Subcutaneous abdominal adipose tissue (tissue), 5 donors: Measurements from ENCODE around the gene GLIPR2.
"Not testable (repeated sequence)": the region's sequence is repeated elsewhere in the genome, so short reads cannot be mapped to it uniquely, and the experiment has no call there.

Experiments used
- H3K27ac ChIP-seq: one replicate; pipeline ENCODE4 v1.7.0; 2013; ENCODE audit warnings: low read depth, mild to moderate bottlenecking, inconsistent platforms, low read length, moderate library complexity
- H3K27me3 ChIP-seq, 5 donors: one replicate each; pipeline ENCODE4 v1.7.0; 2013; ENCODE audit warnings: low read length in 5 of 5, inconsistent platforms in 1 of 5; ENCODE audit not compliant: control insufficient read depth in 5 of 5, insufficient read depth in 4 of 5
- H3K36me3 ChIP-seq, 5 donors: one replicate each; pipeline ENCODE4 v1.7.0; 2013; ENCODE audit warnings: low read length in 5 of 5; ENCODE audit not compliant: control insufficient read depth in 5 of 5, insufficient read depth in 5 of 5
- H3K4me1 ChIP-seq, 5 donors: one replicate each; pipeline ENCODE4 v1.7.0; 2013; ENCODE audit warnings: low read length in 5 of 5, mild to moderate bottlenecking in 3 of 5, moderate library complexity in 1 of 5; ENCODE audit not compliant: control insufficient read depth in 5 of 5, insufficient read depth in 5 of 5
- H3K4me3 ChIP-seq, 5 donors: one replicate each; pipeline ENCODE4 v1.7.0; 2013; ENCODE audit warnings: low read length in 5 of 5, low read depth in 1 of 5
- H3K9ac ChIP-seq, 5 donors: one replicate each; pipeline ENCODE4 v1.7.0; 2013; ENCODE audit warnings: low read length in 5 of 5, mild to moderate bottlenecking in 4 of 5, moderate library complexity in 3 of 5
- H3K9me3 ChIP-seq, 5 donors: one replicate each; pipeline ENCODE4 v1.7.0; 2013; ENCODE audit warnings: low read length in 5 of 5; ENCODE audit not compliant: control insufficient read depth in 5 of 5
- donor health status: healthy.
- donor health status: healthy.
- donor health status: healthy.
- donor health status: healthy.
- donor health status: healthy.

The GLIPR2 gene

DNA sequence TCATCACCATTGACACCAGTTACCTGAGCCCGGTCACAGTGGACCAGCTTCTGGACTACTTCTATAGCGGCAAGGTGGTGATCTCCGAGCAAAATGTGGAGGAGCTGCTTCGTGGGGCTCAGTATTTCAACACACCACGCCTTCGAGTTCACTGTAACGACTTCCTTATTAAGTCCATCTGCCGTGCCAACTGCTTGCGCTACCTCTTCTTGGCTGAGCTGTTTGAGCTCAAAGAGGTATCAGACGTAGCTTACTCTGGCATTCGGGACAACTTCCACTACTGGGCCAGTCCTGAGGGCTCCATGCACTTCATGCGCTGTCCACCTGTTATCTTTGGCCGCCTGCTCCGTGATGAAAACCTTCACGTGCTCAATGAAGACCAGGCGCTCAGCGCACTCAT is 33.2 kb downstream of the GLIPR2 start:
- Histone ChIP-seq H3K27me3 (no peaks in the 10 kb centered on the region), H3K9ac (no peak overlapping the region), H3K4me1 (peaks cover 0 to 19% (median 6%) of the 10 kb centered on the region in 5 donors), H3K9me3 (no peaks in the 10 kb centered on the region), H3K27ac (no peak overlapping the region), H3K36me3 (no peaks in the 10 kb centered on the region), H3K4me3 (no peak overlapping the region)

DNA sequence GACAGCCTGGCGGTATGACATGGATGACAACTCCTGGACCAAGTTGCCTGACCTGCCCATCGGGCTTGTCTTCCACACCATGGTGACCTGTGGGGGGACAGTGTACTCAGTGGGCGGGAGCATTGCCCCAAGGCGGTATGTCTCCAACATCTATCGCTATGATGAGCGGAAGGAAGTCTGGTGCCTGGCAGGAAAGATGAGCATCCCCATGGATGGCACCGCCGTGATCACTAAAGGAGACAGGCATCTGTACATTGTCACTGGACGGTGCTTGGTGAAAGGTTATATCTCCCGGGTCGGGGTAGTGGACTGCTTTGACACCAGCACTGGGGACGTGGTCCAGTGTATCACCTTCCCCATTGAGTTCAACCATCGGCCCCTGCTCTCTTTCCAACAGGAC is 34.0 kb downstream of the GLIPR2 start:
- no peak overlapping the region for H3K9ac ChIP-seq
- no peak overlapping the region for H3K4me3 ChIP-seq
- no peaks in the 10 kb centered on the region for H3K36me3 ChIP-seq
- no peaks in the 10 kb centered on the region for H3K27me3 ChIP-seq
- no peak overlapping the region for H3K27ac ChIP-seq
- H3K4me1 ChIP-seq: peaks cover 0 to 13% (median 4%) of the 10 kb centered on the region in 5 donors
- no peaks in the 10 kb centered on the region for H3K9me3 ChIP-seq

DNA sequence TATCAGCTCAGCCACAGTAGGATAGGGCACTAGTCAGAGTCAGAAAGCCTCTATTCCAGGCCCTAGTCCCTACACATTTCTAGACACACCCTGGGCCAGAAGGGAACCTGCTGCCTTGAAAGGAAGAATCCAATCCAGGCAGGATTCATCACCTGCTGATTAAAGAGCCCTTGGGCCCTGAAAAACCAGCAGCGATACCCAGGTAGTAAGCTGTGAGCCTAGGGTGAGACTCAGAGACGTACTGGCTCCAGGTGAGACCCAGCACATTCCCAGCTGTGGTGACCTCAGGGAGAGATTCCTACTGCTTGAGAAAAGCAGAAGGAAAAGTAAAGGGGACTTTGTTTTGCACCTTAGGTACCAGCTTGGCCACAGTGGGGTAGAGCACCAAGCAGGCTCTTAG is 37.3 kb downstream of the GLIPR2 start:
- H3K9me3 ChIP-seq: no peaks in the 10 kb centered on the region
- no peaks in the 10 kb centered on the region for H3K36me3 ChIP-seq
- H3K27me3 ChIP-seq: no peaks in the 10 kb centered on the region
- H3K4me1 ChIP-seq: no peaks in the 10 kb centered on the region
- no peak overlapping the region for H3K9ac ChIP-seq
- H3K4me3 ChIP-seq: no peak overlapping the region
- no peak overlapping the region for H3K27ac ChIP-seq

DNA sequence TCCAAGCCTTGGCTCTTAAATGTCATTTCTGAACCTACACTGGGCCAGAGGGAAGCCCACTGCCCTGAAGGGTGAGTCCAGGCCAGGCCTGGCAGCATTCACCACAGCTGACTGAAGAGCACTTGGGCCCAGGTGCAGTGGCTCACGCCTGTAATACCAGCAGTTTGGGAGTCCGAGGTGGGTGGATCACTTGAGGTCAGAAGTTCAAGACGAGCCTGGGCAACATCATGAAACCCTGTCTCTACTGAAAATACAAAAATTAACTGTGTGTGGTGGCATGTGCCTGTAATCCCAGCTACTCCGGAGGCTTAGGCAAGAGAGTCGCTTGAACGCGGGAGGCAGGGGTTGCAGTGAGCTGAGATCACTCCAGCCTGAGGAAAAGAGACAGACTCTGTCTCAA is 37.7 kb downstream of the GLIPR2 start:
- Histone ChIP-seq H3K27ac (no peak overlapping the region), H3K27me3 (no peaks in the 10 kb centered on the region), H3K9ac (no peak overlapping the region), H3K4me1 (no peaks in the 10 kb centered on the region), H3K9me3 (no peaks in the 10 kb centered on the region), H3K4me3 (no peak overlapping the region), H3K36me3 (no peaks in the 10 kb centered on the region)

DNA sequence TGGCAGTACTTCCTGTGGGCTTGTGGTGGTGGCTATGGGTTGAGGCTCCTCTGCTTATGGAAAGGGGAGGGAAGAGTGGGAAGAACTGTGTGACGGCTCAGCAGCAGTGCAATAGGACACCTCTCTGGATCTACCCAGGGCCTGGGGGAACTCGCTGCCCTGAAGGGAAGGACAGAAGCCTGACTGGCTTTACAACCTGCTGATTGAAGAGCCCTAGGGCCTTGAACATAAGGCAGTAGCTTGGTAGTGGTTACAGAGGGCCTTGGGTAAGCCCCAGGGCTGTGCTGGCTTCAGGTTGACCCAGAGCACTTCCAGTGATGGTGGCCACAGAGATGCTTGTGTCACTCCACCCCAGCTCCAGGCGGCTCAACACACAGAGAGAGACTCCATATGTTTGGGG is 38.2 kb downstream of the GLIPR2 start:
- no peaks in the 10 kb centered on the region for H3K4me1 ChIP-seq
- no peak overlapping the region for H3K4me3 ChIP-seq
- peak overlapping the region in 1 of 5 donors; percentile 25 for H3K9ac ChIP-seq
- no peaks in the 10 kb centered on the region for H3K27me3 ChIP-seq
- no peaks in the 10 kb centered on the region for H3K9me3 ChIP-seq
- H3K27ac ChIP-seq: no peak overlapping the region
- H3K36me3 ChIP-seq: no peaks in the 10 kb centered on the region

DNA sequence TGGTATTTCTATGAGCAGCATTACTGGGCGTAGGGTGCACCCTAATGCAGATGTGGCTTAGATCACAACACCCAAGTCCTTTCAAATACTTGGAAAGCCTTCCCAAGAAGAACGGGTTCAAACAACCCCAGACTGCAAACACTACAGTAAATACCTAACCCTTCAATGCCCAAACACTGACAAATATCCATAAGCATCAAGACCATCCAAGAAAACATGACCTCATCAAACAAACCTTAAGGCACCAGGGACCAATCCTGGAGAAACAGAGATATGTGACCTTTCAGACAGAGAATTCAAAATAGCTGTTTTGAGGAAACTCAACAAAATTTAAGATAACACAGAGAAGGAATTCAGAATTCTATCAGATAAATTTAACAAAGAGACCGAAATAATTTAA is 38.7 kb downstream of the GLIPR2 start:
- H3K27ac ChIP-seq, H3K36me3 ChIP-seq, H3K9me3 ChIP-seq, H3K4me3 ChIP-seq, H3K9ac ChIP-seq, H3K4me1 ChIP-seq, H3K27me3 ChIP-seq: not testable (repeated sequence)

DNA sequence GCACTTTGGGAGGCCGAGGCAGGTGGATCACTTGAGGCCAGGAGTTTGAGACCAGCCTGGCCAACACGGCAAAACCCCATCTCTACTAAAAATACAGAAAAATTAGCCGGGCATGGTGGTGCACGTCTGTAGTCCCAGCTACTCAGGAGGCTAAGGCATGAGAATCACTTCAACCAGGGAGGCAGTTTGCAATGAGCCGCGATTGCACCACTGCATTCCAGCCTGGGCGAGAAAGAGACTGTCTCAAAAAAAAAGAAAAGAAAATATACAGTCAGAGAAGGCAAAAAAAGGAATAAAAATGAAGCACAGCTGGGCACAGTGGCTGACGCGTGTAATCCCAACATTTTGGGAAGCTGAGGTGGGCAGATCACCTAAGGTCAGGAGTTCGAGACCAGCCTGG is 40.0 kb downstream of the GLIPR2 start:
- H3K4me1 ChIP-seq, H3K9ac ChIP-seq: not testable (repeated sequence)

DNA sequence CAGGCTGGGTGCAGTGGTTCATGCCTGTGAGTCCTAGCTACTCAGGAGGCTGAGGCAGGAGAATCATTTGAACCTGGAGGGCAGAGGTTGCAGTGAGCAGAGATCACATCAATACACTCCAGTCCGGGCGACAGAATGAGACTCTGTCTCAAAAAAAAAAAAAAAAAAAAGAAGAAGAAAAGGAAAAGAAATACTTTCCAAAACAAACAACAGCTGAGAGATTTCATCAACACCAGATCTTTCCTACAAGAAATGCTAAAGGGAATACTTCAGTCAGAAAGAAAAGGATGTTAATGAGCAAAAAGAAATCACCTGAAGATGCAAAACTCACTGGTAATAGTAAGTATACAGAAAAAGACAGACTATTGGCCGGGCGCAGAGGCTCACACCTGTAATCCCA is 41.0 kb downstream of the GLIPR2 start:
- Histone ChIP-seq H3K36me3 (no peaks in the 10 kb centered on the region), H3K27ac (no peak overlapping the region), H3K4me1 (no peaks in the 10 kb centered on the region), H3K4me3 (no peak overlapping the region), H3K9me3 (no peaks in the 10 kb centered on the region), H3K27me3 (no peaks in the 10 kb centered on the region), H3K9ac (no peak overlapping the region)

More for the DNA sequence above, 40.0 kb downstream of the GLIPR2 start:
- not testable (repeated sequence) for H3K27me3 ChIP-seq, H3K27ac ChIP-seq, H3K36me3 ChIP-seq, H3K4me3 ChIP-seq, H3K9me3 ChIP-seq

DNA sequence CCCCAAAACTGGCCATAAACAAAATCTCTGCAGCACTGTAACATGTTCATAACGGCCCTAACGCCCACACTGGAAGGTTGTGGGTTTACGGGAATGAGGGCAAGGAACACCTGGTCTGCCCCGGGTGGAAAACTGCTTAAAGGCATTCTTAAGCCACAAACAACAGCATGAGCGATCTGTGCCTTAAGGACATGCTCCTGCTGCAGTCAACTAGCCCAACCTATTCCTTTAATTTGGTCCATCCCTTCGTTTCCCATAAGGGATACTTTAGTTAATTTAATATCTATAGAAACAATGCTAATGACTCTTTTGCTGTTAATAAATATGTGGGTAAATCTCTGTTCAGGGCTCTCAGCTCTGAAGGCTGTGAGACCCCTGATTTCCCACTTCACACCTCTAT is 43.7 kb downstream of the GLIPR2 start:
- not testable (repeated sequence) for H3K9ac ChIP-seq, H3K4me1 ChIP-seq, H3K4me3 ChIP-seq, H3K36me3 ChIP-seq, H3K9me3 ChIP-seq, H3K27me3 ChIP-seq, H3K27ac ChIP-seq

DNA sequence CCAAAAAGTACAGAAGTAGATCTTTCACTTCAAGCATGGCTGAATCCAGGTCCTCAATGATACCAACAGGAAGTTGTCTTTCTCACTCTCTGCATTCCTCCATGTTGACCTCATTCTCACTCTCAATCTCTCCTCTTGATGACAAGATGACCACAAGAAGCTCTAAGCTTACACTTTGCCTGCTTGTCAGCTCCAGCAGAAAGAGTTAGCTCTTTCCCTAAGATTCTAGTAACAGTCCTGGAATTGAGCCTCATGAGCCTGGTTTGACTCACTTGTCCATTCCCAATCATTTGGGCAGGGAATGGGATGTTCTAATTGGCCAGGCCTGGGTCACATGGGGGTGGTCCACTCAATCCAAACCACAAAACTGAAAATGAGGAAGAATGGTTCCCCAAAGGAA is 50.9 kb downstream of the GLIPR2 start:
- no peak overlapping the region for H3K9ac ChIP-seq
- peaks cover 8 to 22% (median 17%) of the 10 kb centered on the region in 5 donors for H3K4me1 ChIP-seq
- no peak overlapping the region for H3K4me3 ChIP-seq
- H3K9me3 ChIP-seq: no peaks in the 10 kb centered on the region
- no peak overlapping the region for H3K27ac ChIP-seq
- H3K36me3 ChIP-seq: no peaks in the 10 kb centered on the region
- H3K27me3 ChIP-seq: no peaks in the 10 kb centered on the region

DNA sequence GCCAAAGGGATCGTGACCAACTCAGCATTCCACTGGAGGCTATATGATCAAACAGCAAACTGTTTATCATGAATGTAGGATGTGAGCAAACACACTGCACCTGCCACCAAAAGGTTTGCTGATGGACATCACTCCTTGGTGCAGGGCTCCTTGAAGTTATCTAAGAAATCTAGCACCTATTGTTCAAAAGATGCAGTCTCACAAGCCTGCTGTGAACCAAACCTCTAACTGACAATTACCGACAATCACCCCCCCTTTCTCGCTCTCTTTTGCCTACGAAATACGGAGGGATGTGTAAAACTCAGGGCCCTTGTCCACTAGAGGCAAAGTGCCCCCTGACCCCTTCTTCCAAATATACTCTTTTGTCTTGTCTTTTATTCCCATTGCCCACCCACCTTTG is 51.7 kb downstream of the GLIPR2 start:
- no peak overlapping the region for H3K4me3 ChIP-seq
- H3K9me3 ChIP-seq: no peaks in the 10 kb centered on the region
- H3K27ac ChIP-seq: no peak overlapping the region
- no peaks in the 10 kb centered on the region for H3K27me3 ChIP-seq
- H3K9ac ChIP-seq: no peak overlapping the region
- H3K36me3 ChIP-seq: no peaks in the 10 kb centered on the region
- H3K4me1 ChIP-seq: peaks cover 12 to 30% (median 25%) of the 10 kb centered on the region in 5 donors
